HG03469 (cell line): ENCODE results near the gene NABP1.
A peak's percentile ranks its signal among the peaks of the same experiment; 100 is the strongest.
"Not testable (repeated sequence)": the region's sequence is repeated elsewhere in the genome, so short reads cannot be mapped to it uniquely, and the experiment has no call there.

ENCODE experiments used
- ATAC-seq: cut with Tn5 transposase; IDR thresholded peaks from one replicate; pipeline ENCODE4 v1.9.1; 2021; ENCODE audit warnings: mild to moderate bottlenecking, moderate library complexity, moderate number of reproducible peaks; ENCODE audit not compliant: unreplicated experiment

The NABP1 gene, protein sequence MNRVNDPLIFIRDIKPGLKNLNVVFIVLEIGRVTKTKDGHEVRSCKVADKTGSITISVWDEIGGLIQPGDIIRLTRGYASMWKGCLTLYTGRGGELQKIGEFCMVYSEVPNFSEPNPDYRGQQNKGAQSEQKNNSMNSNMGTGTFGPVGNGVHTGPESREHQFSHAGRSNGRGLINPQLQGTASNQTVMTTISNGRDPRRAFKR

DNA sequence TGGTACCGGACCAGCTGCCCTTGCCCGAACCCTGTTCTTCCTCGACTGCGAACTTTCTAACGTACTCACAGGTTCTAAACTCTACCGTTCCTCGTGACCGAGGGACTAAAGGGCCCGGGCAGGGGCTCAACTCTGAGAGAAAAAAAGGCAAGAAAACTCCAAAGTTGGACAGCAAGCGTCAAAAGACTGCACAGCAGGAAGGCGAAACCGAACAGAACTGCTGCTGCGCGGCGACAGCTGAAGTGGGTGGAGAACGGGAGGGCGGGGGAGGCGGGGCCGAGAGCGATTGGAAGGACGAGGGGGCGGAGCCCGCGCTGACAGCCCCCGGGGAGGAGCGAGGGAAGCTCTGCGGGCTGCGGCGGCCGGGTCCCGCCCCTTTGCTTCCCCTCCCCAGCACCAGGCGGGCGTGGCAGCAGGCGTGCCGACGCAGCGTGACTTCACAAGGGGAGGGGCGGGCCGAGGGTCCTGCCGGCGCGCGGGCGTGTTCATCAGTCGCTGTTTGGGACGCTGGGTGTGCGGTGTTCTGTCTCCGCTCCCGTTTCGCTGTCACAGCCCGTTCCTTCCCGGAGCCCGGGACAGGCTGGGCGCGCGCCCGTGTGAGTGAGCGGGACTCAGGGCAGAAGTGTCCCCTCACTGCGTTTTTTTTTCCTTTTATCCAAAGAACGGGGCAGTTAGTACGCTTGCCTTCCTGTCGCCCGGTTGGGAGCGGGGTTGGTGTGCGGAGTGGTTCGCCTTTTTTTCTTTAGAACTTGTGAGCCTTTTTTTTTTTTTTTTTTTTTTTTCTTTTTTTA is at the start of gene NABP1:
NABP1 (plus strand) TSS at position 491 of the 791 bp plus-strand sequence. CDS start 479 bp downstream, outside the sequence.
- ATAC-seq, result peak; percentile 49

- ATAC-seq, result no peak
Measured at GRCh38 chr2:191629001-191629453, 48.9 kb upstream of the NABP1 start.

DNA sequence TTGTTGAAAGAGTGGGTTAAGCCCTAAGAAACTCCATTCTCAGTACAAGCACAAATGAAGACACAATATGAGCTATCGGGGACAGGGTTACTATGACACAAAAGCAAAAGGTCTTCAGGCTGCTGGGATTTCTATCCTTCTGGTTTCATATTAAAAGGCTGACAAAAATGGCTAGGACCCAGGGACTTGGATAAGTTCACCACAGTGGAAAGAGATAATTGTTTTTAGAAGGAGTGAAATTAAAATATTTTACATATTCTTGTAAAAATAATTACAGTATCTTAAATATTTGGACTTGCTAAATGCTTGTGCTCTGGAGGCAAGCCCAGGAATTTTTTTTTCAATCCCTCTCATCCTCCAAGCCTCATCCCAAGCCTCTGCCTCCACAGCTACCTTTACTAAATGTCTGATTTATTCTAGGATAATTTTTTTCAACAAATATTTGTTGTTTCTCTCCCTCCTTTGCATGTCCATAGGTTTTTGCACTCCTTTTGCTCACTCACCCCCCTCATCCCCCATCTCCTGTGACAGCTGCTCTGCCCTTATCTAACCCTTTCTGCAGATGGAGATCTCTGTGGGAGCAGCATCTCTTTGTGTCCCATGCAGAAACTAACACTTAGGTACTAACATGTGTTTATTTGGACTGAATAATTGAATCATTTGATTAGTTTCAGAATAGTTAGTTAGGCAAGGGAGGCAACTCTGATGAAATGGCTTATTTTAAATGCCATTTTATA is 47.8 kb upstream of the NABP1 start:
- no peak for ATAC-seq

- no peak for ATAC-seq
Measured at GRCh38 chr2:191631754-191632153, 46.2 kb upstream of the NABP1 start.

GRCh38 chr2:191632426-191632825 is 45.5 kb upstream of the NABP1 start:
- ATAC-seq, result no peak

- no peak for ATAC-seq
Measured at GRCh38 chr2:191634791-191635190, 43.1 kb upstream of the NABP1 start.

DNA sequence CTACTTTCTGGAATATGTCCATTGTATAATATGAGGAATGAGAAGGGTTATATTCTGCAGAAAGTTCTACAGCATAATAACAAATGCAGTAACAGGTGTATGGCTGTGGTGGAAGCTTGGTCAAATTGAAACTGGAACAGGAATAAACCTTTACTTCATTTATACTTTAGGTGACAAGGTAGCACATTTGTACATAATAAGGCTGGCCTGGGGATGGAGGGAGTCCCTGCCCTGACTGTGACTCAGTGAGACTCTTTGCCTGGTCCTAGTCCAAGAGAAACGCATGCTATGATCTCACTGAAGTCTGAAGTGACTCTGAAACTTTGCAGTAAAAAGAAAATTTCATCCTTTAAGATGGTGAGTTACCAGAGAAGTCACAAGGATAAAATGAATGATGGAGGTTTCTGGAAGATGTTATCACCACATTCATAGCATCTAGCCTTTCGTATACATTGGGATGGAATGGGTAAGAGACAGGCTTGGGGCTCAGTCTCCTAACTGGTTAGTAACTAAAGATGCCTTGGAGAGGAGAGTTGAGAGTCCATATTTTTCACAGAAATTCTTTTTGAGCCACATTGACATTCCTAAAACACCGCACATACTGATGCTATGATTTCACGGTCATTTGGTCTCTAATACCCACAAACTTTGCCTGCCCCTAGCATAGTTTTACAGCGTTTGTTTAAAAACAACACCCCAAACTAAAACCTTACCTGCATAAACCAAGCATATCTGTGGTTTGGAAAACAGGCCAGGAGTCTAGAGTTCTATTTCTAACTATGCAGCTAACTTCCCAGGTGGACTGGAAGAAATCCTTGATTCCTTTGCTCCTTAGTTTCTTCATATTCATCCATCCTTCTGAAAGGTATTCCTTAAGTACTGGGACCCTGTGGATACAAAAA is 42.4 kb upstream of the NABP1 start:
- peak; percentile 85 for ATAC-seq

- no peak for ATAC-seq
Measured at GRCh38 chr2:191636235-191636543, 41.7 kb upstream of the NABP1 start.

GRCh38 chr2:191636586-191636985 is 41.4 kb upstream of the NABP1 start:
- ATAC-seq, result no peak

DNA sequence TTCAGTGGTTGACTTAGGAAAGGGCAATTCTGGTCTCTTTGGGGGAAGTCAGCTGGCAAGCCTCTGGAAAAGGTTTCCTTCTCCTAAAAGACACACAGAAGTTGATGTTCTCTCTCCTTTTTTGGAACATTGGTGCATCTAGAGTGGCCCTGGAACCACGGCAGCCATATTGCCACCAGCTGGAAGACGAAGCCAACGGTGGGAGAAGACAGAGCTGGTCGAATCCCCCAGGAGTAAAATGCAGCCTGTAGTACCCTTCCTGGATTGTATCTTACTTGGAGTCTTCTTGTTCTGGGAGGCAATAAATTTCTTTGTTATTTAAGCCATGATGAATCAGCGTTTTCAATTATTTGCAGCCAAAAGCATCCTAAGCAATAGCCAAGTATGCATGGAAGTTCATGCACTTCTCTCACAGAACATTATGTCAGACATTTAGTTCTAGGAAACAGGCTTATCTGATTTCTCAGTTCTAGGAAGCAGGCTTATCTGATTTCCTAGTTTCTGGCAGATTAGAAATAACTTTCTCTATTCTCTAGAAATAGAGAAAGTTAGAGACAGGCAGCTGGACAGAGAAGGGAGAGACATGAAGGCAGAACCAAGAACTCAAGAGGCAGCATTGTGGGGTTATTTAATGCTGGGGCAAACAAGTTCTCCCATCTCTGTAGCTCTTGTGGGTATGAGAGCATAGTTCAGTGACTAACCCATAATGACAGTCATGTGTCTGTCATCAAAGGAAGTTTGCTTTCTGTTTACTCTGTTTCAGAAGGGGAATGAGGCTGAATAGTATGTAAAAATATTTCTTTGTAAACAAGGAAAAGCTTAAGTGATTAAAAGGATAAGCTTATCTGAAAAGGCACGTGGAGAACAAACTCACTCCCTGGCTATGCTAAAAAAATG is 40.5 kb upstream of the NABP1 start:
- peak; percentile 67 for ATAC-seq

- no peak for ATAC-seq
Measured at GRCh38 chr2:191638079-191638801, 39.7 kb upstream of the NABP1 start.

DNA sequence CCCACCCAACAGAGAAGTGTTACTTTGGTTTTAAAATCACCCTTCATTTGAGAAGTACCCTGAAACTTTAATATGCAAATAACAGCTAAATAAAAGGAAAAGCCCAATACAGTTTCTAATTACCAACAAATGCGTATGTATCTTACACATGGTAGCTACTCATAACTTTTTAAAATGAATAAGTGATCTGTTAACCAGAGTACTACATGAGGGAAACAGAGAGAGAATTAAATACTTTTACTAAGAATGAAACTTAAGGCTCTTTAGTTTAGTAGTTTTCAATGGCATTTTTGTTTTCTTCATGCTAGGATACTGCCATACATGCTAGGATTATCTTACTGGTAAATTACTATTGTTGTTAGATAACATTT is 39.1 kb upstream of the NABP1 start:
- no peak for ATAC-seq

- no peak for ATAC-seq
Measured at GRCh38 chr2:191641609-191642008, 36.3 kb upstream of the NABP1 start.

- no peak for ATAC-seq
Measured at GRCh38 chr2:191642541-191642940, 35.4 kb upstream of the NABP1 start.

GRCh38 chr2:191643429-191643828 is 34.5 kb upstream of the NABP1 start:
- ATAC-seq, result no peak

DNA sequence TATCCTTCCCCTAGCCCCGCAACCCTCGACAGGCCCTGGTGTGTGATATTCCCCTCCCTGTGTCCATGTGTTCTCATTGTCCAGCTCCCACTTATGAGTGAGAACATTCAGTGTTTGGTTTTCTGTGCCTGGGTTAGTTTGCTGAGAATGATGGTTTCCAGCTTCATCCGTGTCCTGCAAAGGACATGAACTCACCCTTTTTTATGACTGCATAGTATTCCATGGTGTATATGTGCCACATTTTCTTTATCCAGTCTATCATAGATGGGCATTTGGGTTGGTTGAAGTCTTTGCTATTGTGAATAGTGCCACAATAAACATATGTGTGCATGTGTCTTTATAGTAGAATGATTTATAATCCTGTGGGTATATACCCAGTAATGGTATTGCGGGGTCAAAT is 33.3 kb upstream of the NABP1 start:
- ATAC-seq, result not testable (repeated sequence)

- ATAC-seq, result no peak
Measured at GRCh38 chr2:191645032-191645431, 32.9 kb upstream of the NABP1 start.

DNA sequence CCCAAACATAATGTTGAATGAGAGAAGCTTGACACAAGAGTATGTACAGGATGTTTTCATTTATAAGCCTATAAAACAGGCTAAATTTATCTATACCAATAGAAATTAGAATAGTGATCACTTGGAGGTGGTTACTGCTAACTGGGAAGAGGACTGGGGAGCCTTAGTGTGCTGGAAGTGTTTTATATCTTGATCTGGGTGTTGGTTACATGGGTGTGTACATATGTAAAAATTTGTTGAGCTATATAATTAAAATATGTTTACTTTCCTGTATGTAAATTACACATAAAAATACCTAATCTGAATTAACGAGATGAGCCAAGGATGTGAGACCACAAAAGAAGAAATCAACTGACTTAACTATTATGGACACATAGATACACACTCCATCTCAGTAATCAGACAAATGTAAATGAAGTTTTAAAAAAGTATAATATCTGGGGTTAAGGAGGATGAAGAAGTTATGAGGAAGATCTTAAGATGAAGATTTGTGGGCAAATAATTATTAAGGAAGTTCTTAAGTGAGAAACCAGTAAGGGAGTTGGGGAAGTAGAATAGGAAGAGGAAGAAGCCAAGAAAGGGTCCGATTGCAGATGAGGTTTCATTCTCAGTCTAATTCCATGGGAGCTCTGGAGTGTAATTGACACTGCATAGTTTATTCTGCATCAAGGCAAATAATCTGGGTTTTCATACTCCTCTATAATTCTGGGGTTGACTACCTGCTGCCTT is 32.3 kb upstream of the NABP1 start:
- no peak for ATAC-seq
